ENCODE measurements around the gene TRIM9.

The TRIM9 gene

DNA sequence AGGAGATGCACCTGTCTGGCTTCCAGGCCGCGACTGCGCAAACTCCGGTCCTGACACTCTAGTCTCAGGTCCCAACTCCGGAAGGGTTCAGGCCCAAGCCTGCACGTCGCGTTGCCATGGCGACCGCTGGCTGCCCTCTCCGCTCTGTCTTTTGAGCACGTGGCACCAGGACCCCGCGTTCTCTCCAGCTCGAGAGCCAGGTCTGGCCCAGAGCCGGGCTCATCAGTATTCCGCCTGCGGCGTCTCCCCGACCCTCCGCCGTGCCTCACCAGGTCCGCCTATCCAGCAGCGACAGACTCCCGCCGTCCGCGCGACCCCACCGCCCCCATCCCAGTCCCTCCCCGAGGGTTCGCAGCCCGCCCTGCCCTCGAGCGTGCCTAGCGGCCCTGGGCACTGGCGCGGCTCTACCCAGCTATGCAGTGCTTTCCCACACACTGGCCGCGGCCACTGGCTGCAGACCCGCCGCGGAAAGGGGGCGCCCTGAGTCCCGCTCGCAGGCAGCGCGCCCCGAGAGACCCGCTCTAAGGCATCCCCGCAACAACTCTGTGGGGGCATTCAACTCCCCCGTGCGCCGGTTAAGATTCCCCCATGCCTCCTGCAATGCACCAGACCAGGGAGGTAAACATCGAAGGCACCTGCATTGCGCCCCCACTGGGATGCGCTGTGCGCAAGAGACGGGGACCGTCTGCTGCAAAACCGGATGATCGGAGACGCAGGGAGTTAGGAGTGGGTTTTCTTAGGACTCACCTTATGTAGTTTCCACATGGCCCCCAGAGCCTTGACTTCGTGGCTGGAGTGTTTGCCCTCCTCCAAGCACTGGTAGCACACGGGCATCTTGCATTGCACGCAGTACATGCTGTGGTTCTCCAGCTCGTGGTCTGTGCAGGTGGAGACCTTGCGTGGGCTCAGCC is 1.3 kb downstream of the TRIM9 start:
- no peak for DNase-seq (ENCODE audit: low spot score)

DNA sequence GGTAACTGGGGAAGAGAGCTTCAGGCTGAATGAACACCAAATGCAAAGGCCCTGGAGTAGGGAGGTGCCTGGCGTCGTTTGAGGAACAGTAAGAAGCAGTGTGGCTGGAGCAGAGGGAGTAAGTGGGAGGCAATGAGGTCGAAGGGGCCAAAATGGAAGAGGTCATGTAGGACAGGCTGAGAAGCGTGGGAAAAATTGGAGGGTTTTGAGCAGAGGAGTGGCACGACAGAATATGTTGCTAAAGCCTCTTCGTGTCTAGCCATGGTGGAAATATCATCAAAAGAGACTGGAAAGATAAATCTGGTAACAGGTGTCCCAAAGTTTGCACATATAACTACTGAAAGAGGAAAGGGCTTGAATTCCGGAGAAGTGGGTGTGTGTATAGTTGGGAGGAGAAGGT is 1.9 kb downstream of the TRIM9 start:
- DNase-seq (ENCODE audit: low spot score), result no peak

DNA sequence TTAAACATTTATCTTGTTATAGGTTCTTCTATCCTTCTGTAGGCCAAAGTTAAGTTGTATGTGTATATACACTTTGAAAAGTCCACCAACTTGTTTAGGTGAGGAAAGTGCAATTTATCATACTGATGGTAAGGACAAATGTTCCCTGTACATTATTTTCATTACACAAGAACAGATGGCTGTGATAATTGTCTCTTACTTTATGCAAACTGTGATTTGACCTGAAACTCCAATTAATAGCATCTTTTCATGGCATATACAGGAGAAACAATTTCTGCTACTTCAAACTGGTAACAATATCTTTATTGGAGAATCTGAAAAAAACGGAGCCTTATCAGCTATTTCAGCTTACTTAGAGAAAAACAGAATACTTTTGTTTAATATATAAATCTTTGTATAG is 5.6 kb downstream of the TRIM9 start:
- DNase-seq (ENCODE audit: low spot score), result no peak

DNA sequence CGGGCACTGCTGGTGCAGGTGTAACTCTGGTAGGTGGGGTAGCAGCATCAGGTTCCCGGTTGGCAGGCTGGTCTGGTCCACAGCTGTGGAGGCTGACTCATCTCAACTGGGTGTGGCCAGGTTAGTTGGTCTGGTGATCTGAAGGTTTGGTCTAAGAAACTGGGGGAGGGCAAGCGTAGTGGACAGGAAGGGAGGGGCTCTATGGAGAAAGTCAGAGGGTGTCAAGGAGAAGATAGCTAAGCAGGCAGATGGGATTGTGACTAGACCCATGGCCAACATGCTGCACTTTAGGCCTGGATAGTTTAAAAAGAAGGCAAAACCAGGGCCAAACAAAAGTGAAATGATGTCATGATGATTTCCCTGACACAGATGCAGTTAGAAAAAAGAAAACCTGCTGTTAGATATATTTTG is 7.9 kb downstream of the TRIM9 start:
- no peak for DNase-seq (ENCODE audit: low spot score)

DNA sequence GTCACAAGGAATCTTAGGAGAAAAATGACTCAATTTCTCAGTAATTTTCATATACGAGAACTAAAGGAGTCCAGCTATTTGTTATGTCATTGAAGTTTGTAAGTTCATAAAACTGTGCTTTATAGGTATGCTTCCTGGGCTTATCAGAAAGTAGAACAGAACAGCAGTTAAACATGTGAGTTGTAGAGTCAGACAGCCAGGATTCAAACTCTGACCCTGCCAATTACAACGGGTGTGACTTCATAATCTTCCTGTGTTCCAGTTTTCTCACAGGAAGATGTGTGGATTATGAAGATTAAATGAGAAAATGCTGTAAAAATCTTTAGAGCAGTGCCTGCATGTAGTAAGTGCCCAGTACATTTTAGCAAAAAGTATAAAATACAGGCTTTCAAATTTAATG is 8.9 kb downstream of the TRIM9 start:
- no peak for DNase-seq (ENCODE audit: low spot score)

DNA sequence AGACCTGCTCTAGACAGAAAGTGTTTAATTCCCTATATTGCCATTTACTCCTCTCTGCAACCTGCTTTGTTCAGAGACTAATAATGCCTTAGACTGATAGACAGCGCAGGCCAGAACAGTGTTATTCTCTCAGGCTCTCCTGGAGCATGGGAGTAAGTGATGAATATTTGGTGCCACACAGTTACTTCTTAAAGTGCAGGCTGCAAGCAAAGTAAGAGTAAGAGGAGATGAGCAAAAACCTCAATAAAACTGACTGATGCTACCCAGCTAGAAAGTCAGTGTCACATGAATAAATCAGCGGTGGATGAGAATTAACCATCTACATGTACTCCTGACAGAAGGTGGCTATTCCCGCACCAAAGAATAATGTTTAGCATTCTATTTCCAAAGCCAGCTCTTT is 9.9 kb downstream of the TRIM9 start:
- no peak for DNase-seq (ENCODE audit: low spot score)

DNA sequence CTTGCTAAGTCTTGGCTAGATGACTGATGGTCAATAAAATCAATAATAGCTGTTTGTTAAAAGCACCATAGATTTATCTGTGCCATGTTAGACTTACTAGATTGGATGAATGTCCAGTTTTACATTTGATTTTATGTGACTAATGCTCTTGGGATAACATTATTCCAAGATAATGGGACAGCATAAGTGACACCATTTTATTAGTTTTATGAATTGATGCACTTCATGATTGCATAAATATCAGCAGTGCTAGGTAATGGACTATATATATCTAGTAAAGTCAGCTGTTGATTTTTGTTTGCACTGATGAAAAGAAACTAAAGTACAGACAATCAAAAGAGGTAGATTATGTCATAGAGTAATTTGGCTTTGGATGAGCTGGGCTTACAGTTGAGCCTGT is 10.4 kb downstream of the TRIM9 start:
- no peak for DNase-seq (ENCODE audit: low spot score)

DNA sequence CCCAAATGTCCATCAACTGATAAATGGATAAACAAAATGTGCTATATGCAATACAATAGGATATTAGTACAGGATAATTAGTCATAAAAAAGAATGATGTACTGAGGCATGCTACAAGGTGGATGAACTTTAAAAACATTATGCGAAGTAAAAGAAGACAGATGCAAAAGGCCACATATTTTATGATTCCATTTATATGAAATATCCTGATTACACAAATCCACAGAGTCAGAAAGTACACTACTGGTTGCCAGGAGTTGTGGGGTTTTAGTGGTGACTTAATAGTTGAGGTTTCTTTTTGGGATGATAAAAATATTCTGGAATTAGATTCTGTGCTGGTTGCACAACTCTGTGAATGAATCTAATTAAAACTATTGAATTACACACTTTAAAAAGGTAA is 12.6 kb downstream of the TRIM9 start:
- DNase-seq (ENCODE audit: low spot score), result no peak

DNA sequence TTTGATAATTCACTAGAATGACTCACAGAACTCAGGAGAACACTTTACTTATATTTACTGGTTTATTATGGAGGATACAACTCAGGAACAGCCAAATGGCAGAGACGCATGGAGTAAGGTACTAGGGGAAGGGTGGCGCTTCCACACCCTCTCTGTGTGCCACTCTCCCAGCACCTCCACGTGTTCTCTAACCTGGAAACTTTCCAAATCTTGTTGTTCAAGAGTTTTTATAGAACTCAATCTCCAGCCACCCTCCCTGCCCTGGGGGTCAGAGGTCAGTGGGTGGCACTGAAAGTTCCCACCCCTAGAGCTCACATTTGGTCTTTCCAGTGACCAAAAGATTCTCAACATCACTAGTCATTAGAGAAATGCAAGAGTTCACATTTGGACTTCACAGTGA is 13.2 kb downstream of the TRIM9 start:
- no peak for DNase-seq (ENCODE audit: low spot score)

DNA sequence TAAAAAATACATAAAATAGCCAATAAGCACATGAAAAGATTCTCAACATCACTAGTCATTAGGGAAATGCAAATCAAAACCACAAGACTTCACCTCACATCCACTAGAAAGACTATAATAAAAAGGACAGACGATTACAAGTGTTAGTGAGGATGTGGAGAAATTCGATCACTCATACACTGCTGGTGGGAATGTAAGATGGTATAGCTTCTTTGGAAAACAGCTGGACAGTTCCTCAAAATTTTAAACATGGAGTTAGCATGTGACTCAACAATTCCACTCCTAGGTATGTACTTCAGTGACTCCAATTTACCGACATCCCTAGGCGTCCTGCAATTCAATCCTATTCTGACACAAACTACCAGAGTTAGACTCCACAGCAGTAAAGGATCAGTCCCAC is 13.7 kb downstream of the TRIM9 start:
- DNase-seq (ENCODE audit: low spot score), result no peak

DNA sequence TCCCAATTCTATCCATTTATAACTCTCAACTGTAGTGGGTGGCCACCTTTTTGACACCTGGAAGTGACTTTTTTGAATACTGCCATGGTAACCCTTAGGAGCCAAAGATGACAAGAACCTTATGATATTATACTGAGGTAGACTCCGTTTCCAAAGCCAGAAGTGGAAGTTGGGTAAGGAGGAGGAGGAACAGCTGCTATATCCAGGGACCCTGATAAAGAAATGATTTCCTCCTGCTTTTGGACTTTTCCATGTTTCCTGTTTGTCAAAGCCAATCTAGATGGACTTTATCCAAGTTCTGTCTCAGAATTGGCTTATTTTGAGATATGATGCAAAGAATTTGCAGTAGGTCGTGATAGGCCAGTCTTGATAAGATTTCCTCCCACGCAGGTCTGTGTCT is 14.3 kb downstream of the TRIM9 start:
- DNase-seq (ENCODE audit: low spot score), result no peak

DNA sequence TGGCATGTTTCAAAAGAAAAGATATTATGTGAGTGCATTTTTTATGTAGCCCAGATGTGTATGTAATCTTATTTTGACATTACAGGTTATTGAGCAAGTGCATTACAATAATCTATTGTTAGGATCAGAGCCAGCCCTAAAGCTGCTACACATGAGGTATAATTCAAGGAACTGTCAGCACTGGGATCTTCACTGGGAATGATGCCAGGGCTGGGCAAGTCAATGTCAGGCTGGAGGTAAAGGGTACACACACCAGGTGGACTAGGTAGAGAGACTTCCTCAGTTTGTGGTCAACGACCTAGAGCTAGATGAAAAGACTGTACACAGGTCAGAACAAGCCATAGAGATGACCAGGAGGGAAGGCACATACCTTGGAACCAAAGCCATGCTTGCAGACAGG is 15.4 kb downstream of the TRIM9 start:
- no peak for DNase-seq (ENCODE audit: low spot score)

DNA sequence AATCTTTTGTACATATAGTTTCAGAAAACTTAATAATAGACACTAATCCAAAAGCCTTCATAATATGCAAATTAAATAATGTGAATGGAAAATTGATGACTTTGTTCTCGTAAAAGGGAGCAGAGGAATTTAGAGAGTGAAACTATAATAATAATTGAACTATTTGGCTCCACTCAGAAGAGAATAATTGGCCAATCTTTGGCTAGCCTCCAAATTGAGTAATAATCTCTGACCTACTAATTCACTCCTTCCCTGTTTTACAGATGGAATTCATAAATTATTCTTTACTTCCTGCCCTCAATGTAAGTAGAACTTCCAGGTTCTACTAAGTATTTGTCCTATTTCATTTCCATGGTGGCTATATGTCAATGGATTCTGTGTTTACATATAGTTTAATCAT is 15.8 kb downstream of the TRIM9 start:
- no peak for DNase-seq (ENCODE audit: low spot score)

DNA sequence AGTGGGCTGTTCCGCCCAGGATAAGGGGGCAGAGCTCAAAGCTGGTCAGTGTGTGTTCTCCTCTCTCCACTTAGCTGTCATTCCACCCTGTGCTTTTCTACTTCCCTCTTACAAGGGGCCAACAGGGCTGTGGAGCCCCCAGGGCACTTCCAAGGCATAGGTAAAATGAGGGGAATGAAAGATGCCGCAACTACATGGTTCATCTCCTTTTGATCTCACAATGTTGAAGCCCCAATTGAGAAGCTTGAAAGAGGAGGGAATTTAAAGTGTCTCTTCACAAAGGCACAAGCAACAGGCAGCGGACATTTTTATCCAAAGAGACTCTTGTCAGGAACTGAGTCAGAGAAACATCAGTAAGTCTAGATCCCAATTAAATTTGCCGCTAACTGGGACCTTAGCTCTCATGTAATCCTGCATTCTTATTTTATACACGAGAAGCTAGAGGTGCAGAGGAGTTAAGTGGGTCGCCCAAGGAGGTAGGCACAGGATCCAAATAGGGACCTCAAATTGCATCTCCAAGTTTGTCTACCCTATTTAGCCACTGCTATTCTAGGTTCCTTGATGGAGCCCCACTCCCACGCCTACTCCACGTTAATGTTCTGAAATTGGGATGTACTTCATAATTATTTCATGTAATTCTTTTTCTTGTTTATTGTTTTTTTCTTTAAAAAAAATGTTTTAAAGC is 20.1 kb downstream of the TRIM9 start:
- DNase-seq (ENCODE audit: low spot score), result no peak

DNA sequence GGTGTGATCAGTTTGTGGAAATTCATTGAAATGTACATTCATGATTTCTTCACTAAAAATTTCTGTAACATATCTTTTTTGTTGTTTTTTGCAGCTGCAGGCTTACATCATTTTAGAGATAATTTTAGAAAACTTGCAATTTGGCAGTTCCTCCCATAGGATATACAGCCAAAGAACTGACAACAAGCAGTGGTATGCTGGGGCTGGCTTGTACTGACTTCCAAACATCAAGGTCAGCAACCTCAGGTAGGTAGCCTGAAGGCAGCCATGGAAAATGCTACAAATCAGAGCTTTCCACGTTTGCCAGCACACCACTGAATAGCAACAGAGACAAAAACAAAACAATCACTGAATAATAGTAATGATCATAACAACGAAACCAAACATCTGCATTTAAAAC is 21.2 kb downstream of the TRIM9 start:
- no peak for DNase-seq (ENCODE audit: low spot score)

DNA sequence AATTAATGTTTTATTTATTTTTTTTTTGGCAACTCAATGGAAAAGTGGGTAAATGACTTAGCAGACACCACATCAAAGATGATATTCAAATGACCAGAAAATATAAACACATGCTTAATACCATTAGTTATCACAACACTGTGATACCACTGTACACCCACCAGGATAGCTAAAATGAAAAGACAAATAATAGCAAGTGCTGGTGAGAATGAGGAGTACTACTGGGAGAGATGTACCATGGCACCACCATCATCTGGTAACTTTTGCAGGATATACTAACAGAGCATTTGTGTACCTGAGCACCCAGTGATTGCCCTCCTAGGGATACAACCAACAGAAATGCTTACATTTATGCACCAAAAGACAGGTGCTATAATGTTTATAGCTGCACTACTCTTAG is 21.9 kb downstream of the TRIM9 start:
- no peak for DNase-seq (ENCODE audit: low spot score)

DNA sequence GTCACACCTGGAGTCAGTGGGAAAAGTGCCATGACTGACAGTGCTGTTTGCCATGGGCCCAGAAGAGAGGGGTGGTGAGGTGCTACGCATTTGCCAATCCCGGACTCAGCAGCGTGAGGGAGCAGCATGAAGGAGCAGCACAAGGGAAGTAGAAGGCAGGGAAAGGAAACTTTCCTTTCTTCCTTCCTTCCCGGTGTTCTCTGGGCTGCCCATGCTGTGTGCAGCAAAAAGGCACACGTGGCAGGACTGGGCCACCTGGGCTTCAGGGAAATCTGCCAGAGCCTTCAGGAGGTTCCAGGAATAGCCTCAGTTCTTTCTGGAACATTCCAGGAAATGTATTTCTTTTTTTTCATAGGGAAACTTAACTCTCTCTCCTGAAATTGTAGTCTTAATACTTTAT is 23.0 kb downstream of the TRIM9 start:
- no peak for DNase-seq (ENCODE audit: low spot score)

DNA sequence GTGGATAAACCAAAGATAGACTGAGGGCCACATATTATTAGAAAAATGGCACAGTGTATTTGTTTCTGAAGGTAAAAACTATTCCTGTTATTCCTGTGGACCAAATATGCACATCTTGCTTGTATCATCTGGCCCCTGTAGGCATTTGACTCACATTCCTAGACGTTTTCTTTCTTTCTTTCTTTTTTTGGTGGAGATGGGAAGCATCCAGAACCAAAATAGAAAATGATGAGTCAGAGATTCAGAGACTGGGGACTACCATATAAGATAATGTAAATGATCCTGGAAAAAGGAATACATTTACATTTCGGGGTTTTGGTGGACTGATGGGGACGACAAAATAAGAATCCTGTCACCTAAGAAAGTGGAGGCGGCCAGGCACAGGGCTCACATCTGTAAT is 24.2 kb downstream of the TRIM9 start:
- no peak for DNase-seq (ENCODE audit: low spot score)

DNA sequence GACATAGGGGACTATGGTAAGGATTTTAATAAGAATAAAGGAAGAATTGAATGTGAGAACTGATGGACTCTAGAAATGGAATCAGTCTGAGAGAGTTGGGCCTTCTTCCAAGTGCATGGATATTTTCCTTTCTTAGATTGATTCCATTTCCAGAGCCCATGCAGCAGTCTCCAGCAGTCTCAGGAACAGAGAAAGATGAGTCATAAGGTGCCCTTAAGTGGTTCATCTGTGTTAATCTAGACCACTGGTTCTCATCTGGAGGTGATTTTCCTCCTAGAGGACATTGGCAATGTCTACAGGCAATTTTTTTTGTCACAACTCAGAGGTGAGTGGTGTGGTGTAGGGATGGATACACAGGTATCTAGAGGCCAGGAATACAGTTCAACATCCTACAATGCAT is 25.9 kb downstream of the TRIM9 start:
- no peak for DNase-seq (ENCODE audit: low spot score)

DNA sequence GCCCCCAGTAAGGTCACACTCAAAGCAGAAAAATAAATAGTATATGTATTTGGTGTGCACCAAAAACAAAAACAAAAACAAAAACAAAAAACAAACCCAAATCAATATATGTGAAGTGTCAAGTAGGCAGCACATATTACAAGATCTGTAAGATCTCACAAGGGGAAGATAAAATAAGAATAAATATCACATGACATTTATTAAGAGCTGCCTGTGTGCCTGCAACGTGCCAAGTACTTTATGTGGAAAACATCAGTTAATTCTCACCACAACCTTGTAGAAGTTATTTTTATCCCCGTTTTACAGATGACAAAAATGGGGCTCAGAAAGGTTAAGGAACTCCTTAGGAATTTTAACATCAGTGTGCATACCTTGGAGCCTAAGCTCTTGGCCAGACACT is 26.6 kb downstream of the TRIM9 start:
- DNase-seq (ENCODE audit: low spot score), result no peak

DNA sequence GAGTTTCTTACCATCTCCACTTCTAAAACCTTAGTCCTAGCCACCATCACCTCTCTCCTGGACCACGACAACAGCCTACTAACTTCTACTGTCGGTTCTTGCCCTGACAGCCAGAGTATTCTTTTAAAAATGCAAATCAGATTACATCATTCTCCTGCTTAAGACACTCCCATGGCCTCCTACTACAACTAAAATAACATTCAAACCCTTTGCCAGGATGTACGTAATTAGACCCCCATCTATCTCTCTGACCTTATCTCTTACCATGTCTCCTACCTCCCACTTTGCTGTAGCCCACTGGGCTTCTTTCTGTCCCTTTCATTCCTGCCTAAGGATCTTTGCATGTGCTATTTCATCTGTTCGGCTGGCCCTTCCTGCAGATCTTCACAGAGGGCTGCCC is 27.6 kb downstream of the TRIM9 start:
- no peak for DNase-seq (ENCODE audit: low spot score)

DNA sequence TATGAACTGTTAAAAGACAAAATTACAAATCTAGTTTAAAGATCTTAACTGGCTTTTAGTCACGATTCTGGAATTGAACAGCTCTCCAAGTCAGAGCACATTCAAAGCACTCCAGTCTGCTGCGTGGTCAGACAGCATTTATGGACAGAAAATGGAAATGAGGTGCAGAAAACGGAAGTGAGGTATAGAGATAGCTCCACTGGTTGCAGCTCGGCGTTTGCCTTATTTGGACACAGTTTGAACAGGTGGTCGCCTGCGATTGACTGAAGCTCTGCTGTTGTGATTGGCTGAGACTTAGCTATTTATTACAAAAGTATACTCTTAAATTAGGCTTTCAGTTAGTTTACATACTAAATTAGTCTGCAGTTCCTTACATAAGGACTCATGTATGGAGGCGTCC is 28.3 kb downstream of the TRIM9 start:
- DNase-seq (ENCODE audit: low spot score), result no peak

DNA sequence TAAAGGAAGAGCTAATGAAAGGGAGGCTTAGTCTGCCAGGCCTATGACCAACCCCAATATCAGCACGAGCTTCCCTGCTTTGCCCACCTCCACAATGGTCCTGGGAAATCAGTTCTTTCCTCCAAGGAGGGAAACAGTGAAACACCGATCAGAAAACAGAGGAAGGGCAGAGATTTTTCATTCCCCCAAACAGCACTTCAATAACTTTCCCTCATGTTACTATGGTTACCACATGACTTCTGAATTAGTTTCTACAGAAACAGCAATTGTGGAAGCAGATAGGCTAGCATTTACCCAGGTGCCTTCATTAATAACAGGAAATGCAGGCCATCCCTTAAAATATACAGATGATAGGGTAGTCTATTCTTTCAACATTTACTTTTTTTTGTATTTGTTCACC is 35.9 kb downstream of the TRIM9 start:
- DNase-seq (ENCODE audit: low spot score), result no peak

DNA sequence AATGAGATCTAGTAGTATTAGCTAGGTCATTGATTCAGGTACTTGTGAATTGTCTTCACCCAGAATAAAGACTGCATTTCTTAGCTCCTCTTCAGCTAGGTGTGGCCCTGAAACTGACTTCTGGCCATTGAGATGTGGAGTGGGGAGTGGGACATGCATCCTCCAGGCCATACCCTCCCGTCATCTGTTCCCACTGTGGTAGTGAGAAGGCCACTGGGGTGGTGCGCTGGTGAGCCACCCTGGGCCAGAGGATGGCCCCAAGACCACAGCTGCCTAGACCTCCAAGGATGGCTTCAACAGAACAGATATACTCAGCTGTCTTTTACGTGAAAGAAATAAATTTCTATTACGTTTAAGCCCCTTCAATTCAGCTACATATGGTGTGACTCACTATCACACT is 36.5 kb downstream of the TRIM9 start:
- no peak for DNase-seq (ENCODE audit: low spot score)

Data from RKO (cell line).